Ovary (tissue), 3 donors: Measurements from ENCODE around the gene AANAT.

Experiments
- POLR2A ChIP-seq: fragments of 450-650 bp; IDR thresholded peaks from one replicate; pipeline ENCODE4 v1.6.1; 2017; ENCODE audit warnings: antibody characterized with exemption, mild to moderate bottlenecking, moderate library complexity
- TF ChIP-seq, protein P1 (sequence below), 3 donors: fragments of 450-650 bp in 2 of 3; fragments of 200-600 bp in 1 of 3; IDR thresholded peaks; one replicate each; pipeline versions ENCODE4 v1.5.1 to v1.8.0; 2016 to 2022; ENCODE audit warnings: antibody characterized with exemption in 3 of 3, mild to moderate bottlenecking in 1 of 3
- donor health status: DM: no; HTN: no; CAD: no.

DNA sequence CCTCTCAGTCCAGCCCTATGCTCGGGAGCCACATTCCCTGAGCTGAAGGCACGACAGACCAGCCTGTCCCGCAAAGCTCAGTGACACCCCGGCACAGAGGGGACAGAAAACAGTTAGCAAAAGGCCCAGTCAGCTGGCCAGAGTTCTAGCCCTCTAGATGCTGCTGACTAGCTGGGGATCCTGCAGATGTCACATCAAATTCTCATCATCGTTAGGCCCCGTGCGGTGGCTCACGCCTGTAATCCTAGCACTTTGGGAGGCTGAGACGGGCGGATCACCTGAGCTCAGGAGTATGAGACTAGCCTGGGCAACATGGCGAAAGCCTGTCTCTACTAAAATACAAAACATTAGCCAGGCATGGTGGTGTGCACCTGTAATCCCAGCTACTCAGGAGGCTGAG is 31.7 kb upstream of the AANAT start:
- TF ChIP-seq, protein P1, sequence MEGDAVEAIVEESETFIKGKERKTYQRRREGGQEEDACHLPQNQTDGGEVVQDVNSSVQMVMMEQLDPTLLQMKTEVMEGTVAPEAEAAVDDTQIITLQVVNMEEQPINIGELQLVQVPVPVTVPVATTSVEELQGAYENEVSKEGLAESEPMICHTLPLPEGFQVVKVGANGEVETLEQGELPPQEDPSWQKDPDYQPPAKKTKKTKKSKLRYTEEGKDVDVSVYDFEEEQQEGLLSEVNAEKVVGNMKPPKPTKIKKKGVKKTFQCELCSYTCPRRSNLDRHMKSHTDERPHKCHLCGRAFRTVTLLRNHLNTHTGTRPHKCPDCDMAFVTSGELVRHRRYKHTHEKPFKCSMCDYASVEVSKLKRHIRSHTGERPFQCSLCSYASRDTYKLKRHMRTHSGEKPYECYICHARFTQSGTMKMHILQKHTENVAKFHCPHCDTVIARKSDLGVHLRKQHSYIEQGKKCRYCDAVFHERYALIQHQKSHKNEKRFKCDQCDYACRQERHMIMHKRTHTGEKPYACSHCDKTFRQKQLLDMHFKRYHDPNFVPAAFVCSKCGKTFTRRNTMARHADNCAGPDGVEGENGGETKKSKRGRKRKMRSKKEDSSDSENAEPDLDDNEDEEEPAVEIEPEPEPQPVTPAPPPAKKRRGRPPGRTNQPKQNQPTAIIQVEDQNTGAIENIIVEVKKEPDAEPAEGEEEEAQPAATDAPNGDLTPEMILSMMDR (IDR thresholded peaks at IDR 0.05) = no peak
- TF ChIP-seq POLR2A = no peak
